GM19023 (cell line): ENCODE measurements around the gene ABCC11.

Source experiments
- ATAC-seq: cut with Tn5 transposase; IDR thresholded peaks from one replicate; pipeline ENCODE4 v1.9.1; 2021; ENCODE audit warnings: mild to moderate bottlenecking, moderate library complexity; ENCODE audit not compliant: unreplicated experiment

Gene ABCC11

DNA sequence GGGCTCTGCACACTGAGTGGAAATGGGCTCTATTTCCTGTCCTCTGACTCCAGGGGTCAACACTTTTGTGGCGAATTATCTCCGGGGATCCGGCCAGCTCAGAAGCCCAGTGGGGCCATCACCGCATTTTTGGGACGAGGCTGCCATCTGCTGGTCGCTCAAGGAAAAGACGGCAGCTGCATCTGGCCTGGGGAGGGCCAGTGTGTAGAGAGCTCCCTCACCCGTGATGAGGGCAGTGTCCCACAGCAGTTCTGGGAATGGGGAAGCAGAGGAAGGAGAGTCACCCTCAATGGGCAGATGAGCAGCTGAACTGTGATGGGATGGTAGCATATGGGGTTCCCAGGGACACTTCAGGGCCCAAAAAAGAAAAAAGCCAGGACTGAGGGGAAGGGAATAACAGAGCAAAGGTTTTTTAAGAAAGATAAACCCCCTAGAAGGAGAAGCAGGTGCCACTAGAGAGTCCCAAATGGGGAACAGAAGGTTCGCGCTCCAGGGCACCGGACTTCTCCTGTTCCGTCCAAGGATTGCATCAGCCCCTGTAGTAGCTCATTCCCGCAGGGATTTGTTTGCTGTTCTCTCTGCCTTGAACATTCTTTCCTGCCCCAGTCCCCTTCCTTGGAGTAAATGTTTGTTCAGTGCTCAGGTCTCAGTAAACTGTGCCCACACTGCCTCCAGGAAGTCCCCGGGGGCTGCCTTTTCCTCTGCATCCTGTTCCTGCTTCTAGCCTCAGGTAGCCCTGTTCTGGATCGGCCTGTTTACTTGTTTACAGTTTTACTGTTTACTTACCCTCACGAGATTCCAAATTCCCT is 82.2 kb downstream of the ABCC11 start:
- ATAC-seq: peak; percentile 92

DNA sequence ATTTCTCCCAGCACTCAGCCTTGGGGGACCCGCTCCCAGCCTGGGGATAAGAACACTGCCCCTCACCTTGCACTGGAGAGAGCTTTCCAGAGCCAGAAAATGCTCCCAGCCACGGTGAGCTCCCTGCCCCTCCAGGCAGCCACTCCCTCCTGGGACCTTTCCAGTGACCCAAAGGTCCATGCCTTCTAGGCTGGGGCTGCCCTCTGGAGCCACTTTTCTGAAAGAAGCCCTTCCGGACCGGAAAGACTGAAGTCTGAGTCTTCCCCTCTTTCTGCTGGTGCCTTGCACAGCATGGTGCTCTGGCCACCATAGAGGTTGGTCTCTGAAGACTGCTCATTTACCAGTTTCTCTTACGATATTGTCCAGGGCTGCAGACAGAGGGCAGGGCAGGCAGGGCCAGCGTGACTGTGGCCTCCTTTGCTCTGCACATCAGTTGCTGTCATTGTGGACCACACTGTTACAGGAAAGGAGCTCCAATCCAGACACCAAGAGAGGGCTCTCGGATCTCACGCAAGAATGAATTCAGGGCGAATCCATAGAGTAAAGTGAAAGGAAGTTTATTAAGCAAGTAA is 84.4 kb downstream of the ABCC11 start:
- ATAC-seq: no peak

DNA sequence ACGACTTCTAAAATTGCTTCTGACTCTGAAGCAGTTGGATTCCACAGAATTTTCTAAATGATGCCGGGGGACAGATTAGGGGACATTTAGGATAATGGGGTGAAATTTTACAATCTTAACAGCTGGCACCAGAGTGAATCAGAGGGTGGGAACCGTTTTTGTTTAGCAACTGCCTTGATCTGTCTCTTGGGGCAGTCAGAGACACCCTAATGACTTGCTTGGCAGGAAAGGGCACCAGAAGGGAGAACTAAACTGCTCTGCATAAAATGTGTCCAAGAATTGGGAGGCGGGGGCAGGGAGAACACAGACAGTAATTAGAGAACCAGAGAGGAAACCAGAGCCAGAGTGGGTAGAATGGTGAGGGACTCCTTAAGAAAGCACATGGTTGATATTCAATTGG is 85.4 kb downstream of the ABCC11 start:
- ATAC-seq: no peak

DNA sequence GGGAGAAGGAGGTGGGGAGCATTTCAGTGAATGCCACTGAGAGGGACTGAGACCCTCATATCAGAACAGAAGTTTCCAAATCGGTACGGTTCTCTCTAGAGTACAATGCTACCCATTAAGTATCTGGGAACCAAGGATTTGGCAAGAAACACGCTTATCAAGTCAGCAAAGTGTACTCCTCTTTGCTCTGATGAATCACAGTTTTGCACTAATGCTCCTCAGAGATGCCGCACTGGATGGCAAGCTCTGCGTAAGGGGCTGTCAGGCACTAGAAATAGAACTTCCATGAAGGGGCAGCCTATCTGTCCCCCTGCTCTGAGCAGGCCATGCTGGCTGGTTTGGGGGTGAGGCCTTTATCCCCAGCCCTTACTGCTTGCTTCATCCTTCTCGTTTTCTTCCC is 86.8 kb downstream of the ABCC11 start:
- ATAC-seq: no peak

DNA sequence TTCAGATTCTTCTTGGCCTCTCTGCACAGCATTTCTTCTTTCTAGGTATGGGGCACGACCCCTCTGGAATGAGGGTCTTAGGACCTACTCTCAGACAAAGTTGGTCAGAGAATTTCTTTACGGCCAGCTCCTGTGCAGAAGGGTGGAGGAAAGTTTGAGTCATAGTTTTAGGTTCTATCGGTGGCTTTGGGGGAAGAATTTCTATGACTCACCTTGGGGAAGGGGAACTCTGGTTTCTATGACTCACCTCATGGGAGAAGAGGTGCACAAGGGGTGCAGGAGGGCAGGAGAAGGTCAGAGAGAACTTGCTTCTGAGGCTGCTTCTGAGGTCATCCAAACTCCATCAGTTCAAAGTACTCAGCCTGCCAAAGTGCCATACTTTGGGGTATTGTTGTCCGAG is 89.0 kb downstream of the ABCC11 start:
- no peak for ATAC-seq

DNA sequence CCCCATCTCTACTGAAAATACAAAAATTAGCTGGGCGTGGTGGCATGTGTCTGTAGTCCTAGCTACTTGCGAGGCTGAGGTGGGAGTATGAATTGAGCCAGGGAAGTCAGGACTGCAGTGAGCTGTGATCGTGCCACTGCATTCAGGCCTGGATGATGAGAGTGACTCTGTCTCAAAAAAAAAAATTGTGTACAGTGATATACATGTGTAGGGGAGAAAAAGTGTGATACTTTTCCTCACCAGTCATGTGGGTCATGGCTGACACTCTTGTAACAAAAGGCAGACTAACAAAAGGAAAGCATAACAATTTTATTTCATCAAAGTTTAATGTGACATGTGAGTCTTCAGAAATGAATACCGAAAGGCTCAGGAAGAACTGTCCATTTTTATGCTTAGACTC is 89.5 kb downstream of the ABCC11 start:
- no peak for ATAC-seq

DNA sequence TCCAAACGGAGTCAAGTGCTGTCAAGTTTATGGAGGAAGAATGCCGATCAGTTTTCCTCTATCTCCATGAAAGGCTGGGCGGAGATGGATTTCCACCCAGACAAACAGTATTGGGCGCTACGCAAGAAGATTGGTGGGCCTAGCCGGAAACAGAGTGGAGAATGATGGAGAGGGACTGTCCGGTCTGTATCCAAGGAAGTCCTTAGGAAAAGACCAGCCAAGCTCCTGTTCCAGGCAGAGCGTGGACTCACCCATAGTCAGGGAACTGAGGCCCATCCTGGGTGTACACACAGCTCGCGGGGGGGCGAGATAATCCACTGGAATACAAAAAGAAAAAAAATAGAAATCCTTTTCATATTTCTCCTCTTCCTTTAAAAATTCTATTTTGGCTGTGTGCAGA is 90.0 kb downstream of the ABCC11 start:
- ATAC-seq: no peak

DNA sequence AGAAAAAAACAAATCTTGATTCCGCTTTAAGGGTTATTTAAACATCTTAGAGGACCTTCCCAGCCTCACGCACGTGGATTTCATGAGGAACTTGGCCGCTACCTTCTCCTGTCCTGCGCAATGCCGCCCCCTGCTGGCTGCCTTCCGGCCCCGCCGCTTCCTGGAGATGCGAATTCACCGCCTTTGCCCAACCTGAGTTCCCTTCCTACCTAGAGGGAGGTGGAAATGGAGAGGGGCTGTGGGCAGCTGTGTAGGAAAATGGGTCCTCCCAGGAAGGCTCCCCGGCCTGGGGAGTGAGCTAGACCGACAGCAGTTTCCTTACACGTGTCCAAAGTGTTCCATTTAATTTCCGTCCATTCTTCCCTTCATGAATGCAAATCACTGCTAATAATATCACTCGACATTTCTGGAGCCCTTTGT is 90.5 kb downstream of the ABCC11 start:
- no peak for ATAC-seq

DNA sequence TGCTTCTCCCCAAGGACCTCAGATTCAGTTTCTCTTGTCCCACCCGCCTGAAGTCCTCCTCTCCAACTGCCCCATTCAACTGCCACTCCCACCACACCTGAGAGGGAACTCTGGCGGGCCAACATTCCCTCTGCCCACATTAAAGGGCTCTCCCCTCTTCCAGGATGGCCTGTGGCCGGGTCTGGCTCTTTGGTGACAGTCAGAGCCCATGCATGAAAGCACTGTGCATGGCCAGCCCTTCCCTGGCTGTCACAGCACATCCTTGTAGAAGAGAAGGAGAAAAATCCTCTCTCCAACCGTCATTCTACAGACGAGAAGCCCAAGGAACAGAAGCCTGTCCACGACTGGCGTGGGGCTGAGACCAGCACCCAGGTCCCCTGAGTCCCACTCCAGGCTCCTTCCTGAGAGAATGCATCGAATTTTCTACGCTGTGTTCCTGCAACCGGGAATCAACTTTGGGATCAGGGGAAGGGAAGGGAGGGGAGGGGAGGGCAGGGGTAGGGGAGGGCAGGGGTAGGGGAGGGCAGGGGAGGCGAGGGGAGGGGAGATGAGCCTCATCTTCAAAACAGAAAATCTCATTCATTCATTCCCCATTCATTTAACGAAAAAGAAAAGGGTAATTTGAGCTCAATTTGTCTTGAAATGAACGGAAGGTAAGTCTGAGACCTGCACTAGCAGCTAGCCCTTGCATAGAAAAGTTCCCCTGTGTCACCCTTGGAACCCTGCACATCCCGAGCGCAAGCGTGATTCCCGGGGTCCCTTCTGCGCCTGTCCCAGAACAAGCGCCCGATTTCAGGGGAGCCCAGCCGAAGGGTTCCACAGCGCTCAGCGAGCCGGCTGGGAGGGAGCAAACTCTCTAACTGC is 91.2 kb downstream of the ABCC11 start, which contains the start of gene ABCC12:
Gene ABCC12 (minus strand): TSS at position 68 of the 864 bp plus-strand sequence. CDS start 9,569 bp downstream, outside the sequence.
- ATAC-seq: no peak

DNA sequence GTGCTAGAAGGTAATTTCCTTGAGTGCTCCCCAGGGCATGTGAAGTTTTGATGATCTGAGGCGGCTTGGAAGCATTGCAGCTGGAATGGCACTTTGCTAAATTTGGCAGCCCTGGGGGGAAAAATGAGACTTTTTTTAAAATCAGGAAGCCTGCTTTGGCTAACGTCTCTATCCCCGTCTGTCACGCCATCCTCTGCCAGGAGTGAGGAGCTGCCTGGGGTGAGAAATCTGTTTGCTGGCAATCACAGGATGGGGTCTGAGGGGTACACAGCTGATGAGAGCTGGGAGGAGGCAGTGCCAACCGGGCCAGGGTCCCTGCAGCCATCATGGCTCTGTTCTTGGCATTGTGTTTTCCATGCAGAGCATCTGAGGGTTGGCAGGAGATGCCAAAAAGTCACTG is 93.6 kb downstream of the ABCC11 start:
- ATAC-seq: no peak

DNA sequence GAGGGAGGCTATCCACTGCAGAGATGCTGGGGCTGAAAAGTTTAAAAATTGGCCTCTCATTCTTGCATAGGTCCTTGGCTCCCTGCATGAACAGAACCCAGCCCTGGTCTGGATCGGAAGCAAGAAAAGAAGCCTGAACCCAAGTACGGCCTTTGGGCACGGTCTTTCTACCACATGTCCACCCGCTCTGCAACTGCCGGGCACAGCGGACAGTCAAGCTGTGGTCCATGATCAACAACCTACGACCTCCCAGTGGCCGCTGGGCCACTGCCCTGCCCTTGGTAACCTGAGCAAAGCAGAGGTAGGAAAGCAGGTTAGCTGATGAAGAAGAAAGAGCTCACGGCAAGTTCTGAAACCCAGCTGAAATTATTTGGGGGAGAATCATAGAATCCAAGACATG is 95.1 kb downstream of the ABCC11 start:
- no peak for ATAC-seq

DNA sequence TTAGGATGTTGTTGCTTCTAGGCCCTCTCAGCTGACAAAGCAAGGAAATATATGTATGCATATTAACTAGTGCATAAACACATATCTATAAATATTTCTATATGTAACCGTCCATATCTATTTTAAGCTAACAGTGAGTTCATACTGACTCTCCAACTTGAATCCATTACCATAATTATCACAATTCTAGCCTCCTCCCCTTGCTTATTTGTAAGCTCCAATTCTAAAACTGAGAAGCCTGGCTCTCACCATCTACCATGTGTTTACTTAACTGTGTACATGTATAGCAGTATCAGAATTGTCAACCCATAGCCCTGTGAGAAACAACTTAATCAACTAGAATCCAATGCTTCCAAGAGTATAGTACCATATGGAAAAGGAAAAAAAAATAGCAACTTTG is 96.6 kb downstream of the ABCC11 start:
- ATAC-seq: no peak

DNA sequence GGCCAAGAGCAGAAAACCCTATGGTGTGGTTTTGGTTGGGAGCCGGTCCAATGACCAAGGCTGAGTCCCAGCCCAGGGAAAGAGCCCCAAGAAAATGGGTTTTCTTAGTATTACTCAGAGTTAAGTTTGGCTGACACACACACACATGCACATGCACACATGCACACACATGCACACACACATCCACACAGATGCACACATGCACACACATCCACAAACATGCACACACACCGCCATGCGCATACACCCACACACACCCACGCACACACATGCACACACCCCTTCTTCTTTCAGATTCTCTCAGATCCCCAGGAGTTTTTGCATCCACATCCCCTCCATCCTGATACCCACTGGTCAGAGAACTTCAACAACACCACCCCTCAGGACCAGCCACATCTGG is 100.6 kb downstream of the ABCC11 start:
- no peak for ATAC-seq

DNA sequence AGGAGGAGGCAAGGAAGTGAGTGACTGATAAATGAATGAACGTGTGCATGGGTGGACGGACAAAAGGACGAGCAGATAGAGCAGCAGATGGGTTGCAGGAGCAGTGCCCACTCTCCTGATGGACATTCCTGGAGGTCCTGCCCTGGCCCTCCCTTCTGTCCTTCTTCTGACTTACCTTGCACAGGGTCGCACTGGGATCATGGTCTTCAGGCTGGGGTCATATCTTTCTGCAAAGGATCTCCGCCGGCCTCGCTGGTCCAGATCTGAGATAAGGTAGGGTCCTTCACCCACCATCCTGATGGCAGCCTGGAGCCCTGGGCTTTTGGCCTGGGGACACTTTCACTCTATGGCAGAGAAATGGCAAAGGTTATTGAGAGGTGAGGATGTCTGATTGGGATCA is 101.2 kb downstream of the ABCC11 start:
- ATAC-seq: no peak

DNA sequence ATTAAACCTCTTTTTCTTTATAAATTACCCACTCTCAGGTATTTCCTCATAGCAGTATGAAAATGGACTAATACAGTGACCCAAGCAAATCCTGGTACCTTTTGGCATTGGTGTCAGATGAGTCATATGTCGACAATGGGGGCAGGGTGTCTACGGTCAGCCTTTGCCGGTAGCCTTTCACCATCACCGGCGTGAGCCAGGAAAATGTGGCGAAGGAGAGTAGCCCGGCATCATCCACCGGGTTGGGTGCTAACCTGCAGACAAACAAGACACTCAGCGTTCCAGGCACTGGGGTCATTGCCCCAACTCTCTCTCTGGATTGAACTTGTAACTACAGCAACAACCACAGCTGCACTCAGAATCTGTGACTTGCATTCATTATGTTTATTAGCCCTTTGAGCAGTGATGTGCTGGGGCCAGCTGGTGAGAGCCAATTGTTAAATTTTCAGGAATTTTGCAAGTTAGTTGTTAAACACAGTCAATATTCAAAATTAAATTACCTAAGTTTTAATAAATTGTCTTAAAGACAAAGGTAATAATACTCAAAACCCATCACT is 103.4 kb downstream of the ABCC11 start:
- ATAC-seq: no peak

DNA sequence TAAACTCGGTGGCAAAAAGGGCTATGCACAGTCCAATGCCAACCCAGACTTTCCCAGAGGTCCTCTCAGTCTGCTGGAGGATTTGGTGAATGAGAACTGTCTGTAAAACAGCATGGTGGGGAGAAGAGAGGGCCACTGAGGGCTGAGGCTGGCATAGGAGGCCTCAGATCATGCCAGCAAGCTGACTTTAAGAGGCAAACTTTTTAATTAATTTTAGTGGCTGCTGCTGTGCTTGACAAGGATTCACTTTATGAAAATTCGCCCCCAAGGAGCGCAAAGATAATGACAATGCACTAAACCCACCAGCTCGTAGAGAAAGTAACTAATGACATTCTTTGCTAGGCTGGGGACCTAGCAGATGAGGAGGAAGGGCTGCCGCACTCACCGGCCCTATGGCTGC is 106.5 kb downstream of the ABCC11 start:
- ATAC-seq: no peak

DNA sequence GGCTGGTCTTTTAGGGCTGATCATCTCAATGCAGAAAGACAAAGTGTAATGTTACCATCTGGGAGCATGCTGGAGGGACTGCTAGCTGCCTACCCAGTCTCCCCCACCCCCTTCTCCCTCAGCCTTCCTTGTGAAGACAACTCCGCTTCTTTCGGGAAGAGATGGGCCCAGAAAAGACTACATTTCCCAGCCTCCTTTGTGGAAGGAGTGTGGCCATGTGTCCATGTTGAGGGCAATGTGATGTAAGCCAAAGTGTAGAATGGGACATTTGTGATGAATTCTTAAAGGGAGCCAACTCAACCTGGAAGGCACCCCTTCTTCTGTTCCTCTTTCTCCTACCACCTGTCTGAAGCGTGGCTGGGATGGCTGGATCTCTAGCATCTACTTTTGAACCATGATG is 107.8 kb downstream of the ABCC11 start:
- ATAC-seq: no peak

DNA sequence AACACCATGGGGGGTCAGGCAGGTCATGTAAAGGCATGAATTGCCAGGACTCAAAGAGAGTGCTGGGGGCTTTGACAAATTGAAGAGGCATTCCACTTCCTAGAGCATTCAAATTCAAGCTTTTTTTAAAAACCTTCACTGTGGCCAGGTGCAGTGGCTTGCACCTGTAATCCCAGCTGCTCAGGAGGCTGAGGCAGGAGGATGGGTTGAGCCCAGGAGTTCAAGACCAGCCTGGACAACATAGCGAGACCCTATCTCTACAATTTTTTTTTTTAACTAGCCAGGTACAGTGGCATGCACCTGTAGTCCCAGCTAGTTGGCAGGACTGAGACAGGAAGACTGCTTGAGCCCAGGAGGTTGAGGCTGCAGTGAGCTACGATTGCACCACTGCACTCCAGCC is 108.8 kb downstream of the ABCC11 start:
- no peak for ATAC-seq

DNA sequence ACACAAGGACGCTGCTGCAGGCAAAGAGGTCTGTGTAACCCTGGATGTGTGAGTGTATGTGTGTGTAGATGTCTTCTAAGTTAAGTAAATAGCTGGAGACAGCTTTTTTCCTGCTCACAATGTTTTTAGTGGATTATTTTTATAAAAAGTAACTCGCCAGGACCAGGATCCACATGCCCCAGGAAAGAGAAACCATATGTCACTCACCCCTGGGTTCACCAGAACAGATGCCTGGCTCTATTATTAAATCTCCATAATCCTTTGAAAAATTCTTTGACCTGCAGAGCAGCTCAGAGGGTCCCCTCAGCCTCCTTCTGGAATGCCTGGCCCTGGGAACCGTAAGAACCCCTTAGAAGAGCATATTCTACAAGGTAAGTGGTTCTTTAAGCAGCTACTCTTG is 109.5 kb downstream of the ABCC11 start:
- no peak for ATAC-seq

DNA sequence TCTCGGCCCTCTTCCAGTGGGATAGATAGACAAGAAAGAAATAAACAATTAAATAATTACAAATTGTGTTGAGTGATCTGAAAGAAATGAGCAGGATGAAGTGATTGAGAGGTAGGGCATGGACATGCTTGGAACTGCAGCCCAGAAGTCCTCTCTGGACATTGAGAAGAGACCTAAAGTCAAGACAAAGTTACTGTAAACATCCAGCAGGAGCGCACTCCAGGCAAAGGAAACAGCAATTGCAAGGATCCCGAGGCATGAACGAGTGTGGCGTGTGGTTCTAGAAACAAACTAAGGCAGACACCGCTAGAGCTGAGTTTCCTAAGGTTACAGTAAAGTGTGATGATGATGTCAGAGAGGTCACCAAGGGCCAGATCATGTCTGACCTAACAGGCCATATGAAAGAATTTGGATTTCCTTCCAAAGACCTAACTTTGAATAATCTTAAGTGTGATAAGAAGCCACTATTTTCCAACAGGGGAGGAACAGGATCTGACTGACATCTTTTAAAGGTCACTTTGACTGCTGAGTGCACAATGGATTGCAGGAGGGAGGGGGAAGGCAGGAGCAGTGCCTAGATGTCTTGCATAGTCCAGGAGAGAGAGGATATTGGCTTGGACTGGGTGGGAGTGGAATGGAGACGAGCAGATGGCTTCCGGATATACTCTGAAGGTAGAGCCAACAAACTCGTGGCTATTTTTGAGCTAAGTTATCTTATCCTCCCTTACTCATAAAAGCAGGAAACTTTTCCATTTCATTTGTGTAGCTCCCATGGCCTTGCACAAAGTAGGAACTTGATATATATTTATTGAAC is 110.6 kb downstream of the ABCC11 start:
- no peak for ATAC-seq
